ENCODE data around the gene CHST13.

GRCh38 chr3:126497956-126498355 is 26.0 kb upstream of the CHST13 start:
- TF ChIP-seq SIN3A (IDR thresholded peaks at IDR 0.05; ENCODE audit: borderline replicate concordance, insufficient read depth, low read length), result no peak
- no peak for TF ChIP-seq POLR2AphosphoS5 (IDR thresholded peaks at IDR 0.05; ENCODE audit: low read depth, low read length)
- no peak for TF ChIP-seq REST (IDR thresholded peaks at IDR 0.05; ENCODE audit: insufficient read depth in 1 of 2, low read depth in 2 of 2, low read length in 2 of 2)
- no peak for TF ChIP-seq TAF1 (IDR thresholded peaks at IDR 0.05; ENCODE audit: borderline replicate concordance, insufficient read depth, low read length)
- no peak for TF ChIP-seq FOXP2 (optimal IDR thresholded peaks at IDR 0.05; ENCODE audit: borderline replicate concordance, extremely low read depth, extremely low read length, insufficient read depth)
